Right lobe of liver (tissue), 4 donors: Measurements from ENCODE around the gene CBS.

Source experiments
- POLR2A ChIP-seq: fragments of 450-650 bp; IDR thresholded peaks from one replicate; pipeline ENCODE4 v1.6.1; 2017; ENCODE audit warnings: antibody characterized with exemption, mild to moderate bottlenecking
- TF ChIP-seq, protein P1 (sequence below), 4 donors: fragments of 200-600 bp in 3 of 4; fragments of 450-650 bp in 1 of 4; IDR thresholded peaks; one replicate each; pipeline versions ENCODE4 v1.5.1 to v1.8.0; 2016 to 2022; ENCODE audit warnings: antibody characterized with exemption in 4 of 4, mild to moderate bottlenecking in 2 of 4
- donor health status: DM: no; HTN: no; CAD: no.
- donor health status: DM: no; HTN: no; CAD: no.
- donor health status: DM: no; HTN: yes; CAD: no.

DNA sequence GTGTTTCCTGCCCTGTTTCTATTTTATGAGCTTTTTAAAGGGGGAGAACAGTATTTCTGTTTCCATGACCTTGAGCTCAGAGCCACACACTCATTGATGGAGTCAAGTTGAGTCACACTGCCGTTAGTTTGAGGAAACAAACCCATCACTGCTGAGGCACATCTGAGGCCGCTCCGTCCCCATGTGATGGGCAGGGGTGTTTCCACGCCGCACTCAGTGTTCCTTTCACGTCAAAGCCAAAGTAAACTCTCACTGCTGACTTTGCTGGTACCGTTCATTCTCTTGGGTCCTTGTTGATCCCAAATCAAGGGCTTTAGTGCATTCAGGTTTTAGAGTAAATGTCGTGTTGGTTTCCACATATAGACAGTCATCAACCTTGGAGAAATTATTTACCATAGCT lies 52.5 kb downstream of the CBS start:
- TF ChIP-seq, protein P1, sequence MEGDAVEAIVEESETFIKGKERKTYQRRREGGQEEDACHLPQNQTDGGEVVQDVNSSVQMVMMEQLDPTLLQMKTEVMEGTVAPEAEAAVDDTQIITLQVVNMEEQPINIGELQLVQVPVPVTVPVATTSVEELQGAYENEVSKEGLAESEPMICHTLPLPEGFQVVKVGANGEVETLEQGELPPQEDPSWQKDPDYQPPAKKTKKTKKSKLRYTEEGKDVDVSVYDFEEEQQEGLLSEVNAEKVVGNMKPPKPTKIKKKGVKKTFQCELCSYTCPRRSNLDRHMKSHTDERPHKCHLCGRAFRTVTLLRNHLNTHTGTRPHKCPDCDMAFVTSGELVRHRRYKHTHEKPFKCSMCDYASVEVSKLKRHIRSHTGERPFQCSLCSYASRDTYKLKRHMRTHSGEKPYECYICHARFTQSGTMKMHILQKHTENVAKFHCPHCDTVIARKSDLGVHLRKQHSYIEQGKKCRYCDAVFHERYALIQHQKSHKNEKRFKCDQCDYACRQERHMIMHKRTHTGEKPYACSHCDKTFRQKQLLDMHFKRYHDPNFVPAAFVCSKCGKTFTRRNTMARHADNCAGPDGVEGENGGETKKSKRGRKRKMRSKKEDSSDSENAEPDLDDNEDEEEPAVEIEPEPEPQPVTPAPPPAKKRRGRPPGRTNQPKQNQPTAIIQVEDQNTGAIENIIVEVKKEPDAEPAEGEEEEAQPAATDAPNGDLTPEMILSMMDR (IDR thresholded peaks at IDR 0.05), result no peak
- no peak for TF ChIP-seq POLR2A
